Neural cell (in vitro differentiated cells): ENCODE measurements around the gene PREP.

Experiments
- CTCF ChIP-seq: fragments of 450-650 bp; IDR thresholded peaks from 2 replicates; pipeline ENCODE4 v1.5.1; 2014; ENCODE audit warnings: antibody characterized with exemption, mild to moderate bottlenecking, moderate library complexity; ENCODE audit not compliant: poor library complexity, severe bottlenecking
- POLR2AphosphoS5 ChIP-seq: IDR thresholded peaks from 2 replicates; pipeline ENCODE4 v1.6.1; 2012

GRCh38 chr6:105348897-105349296, 54.0 kb downstream of the PREP start:
- TF ChIP-seq CTCF, result no peak
- no peak for TF ChIP-seq POLR2AphosphoS5
